Neural progenitor cell (in vitro differentiated cells): ENCODE data around the gene SMPDL3B. TPM values are rescaled to one million over a fixed set of nuclear protein-coding genes. Genes with fewer than 3 reads are reported as not detected.

Experiments used
- DNase-seq: peaks from one replicate; pipeline ENCODE4 v3.0.0-alpha.2; 2016; ENCODE audit warnings: low spot score
- H2AFZ ChIP-seq: fragments of 200-600 bp; sonication (generic); replicated peaks from 2 replicates; pipeline ENCODE4 v1.6.1; 2016; ENCODE audit warnings: antibody characterized with exemption
- H3F3A ChIP-seq: fragments of 200-600 bp; sonication (generic); 2 replicates; pipeline ENCODE4 v1.6.1; 2016; ENCODE audit warnings: antibody characterized with exemption, low read depth
- H3K27ac ChIP-seq: fragments of 200-600 bp; sonication (generic); 2 replicates; pipeline ENCODE4 v1.5.1; 2016; ENCODE audit warnings: mild to moderate bottlenecking
- H3K27me3 ChIP-seq: fragments of 200-600 bp; sonication (generic); 2 replicates; pipeline ENCODE4 v1.6.1; 2016; ENCODE audit warnings: mild to moderate bottlenecking, moderate library complexity
- H3K36me3 ChIP-seq: fragments of 200-600 bp; sonication (generic); 2 replicates; pipeline ENCODE4 v1.5.1; 2016
- H3K4me1 ChIP-seq: fragments of 200-600 bp; sonication (generic); 2 replicates; pipeline ENCODE4 v1.6.1; 2016; ENCODE audit warnings: mixed run types
- H3K4me2 ChIP-seq: fragments of 200-600 bp; sonication (generic); 2 replicates; pipeline ENCODE4 v1.6.1; 2016
- H3K4me3 ChIP-seq: fragments of 200-600 bp; sonication (generic); 2 replicates; pipeline ENCODE4 v1.5.1; 2016
- H3K79me2 ChIP-seq: fragments of 200-600 bp; sonication (generic); 2 replicates; pipeline ENCODE4 v1.6.1; 2016; ENCODE audit warnings: low read depth
- H3K9ac ChIP-seq: fragments of 200-600 bp; sonication (generic); 2 replicates; pipeline ENCODE4 v1.6.1; 2016
- H3K9me3 ChIP-seq: fragments of 200-600 bp; sonication (generic); 2 replicates; pipeline ENCODE4 v1.5.1; 2016; ENCODE audit warnings: low read depth
- H4K20me1 ChIP-seq: fragments of 200-600 bp; sonication (generic); 2 replicates; pipeline ENCODE4 v1.6.1; 2016; ENCODE audit warnings: low read depth
- H3K27ac Mint-ChIP-seq: 3 replicates; pipeline ENCODE4 v1.8.0; 2021; ENCODE audit warnings: mixed read lengths
- H3K27me3 Mint-ChIP-seq: 2 replicates; pipeline ENCODE4 v1.8.0; 2022; ENCODE audit warnings: low read depth, mild to moderate bottlenecking, inconsistent platforms, moderate library complexity, mixed read lengths; ENCODE audit not compliant: insufficient read depth
- H3K36me3 Mint-ChIP-seq: 3 replicates; pipeline ENCODE4 v1.8.0; 2021; ENCODE audit warnings: mixed read lengths
- H3K4me1 Mint-ChIP-seq: 3 replicates; pipeline ENCODE4 v1.8.0; 2021; ENCODE audit warnings: mixed read lengths
- H3K4me3 Mint-ChIP-seq: 3 replicates; pipeline ENCODE4 v1.8.0; 2021; ENCODE audit warnings: mild to moderate bottlenecking, moderate library complexity, mixed read lengths
- H3K9me3 Mint-ChIP-seq: 3 replicates; pipeline ENCODE4 v1.8.0; 2020; ENCODE audit warnings: mixed read lengths
- CTCF ChIP-seq: fragments of 200-600 bp; sonication (generic); IDR thresholded peaks from 2 replicates; pipeline ENCODE4 v1.5.1; 2017; ENCODE audit warnings: antibody characterized with exemption, mild to moderate bottlenecking
- EZH2 ChIP-seq: fragments of 200-600 bp; sonication (generic); IDR thresholded peaks from 2 replicates; pipeline ENCODE4 v1.6.1; 2017; ENCODE audit warnings: antibody characterized with exemption, mild to moderate bottlenecking, moderate library complexity
- EZH2phosphoT487 ChIP-seq: fragments of 200-600 bp; sonication (generic); IDR thresholded peaks from 2 replicates; pipeline ENCODE4 v1.6.1; 2017; ENCODE audit warnings: antibody characterized with exemption
- total RNA-seq: library from RNA; depleted of rRNA; stranded (reverse); fragments of >200 nt; gene quantifications from 2 replicates; pipeline ENCODE4 v1.2.3, GENCODE V29; 2015; ENCODE audit warnings: low replicate concordance

The SMPDL3B gene
- total RNA-seq, 1 donor from 2014 or later: 1.2 TPM

DNA sequence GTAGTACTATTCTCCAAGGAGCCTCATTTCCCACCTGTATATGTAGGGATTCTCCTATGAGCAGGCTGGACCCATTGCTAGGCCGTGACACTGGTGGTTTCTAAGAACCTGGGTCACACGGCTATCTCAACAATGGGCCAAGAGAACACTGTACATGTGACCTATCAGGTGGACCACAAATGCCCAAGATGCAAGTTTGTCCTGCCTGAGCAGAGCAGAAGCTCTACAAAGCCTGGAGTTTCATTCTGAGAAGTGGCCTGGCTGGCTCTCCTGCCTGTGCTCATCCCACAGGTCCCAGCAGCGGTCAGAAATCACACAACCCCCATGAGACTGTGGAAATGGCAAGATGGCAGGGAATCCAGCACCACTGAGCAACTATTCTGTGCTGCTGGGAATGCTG, 45.3 kb upstream of the SMPDL3B start:
- Mint-ChIP-seq H3K4me1 (no peaks in the 10 kb centered on the region), H3K27ac (no peak overlapping the region), H3K4me3 (no peak overlapping the region), H3K27me3 (no peaks in the 10 kb centered on the region), H3K9me3 (no peaks in the 10 kb centered on the region), H3K36me3 (peaks cover 35% of the 10 kb centered on the region)
- Histone ChIP-seq H3K4me1 (no peaks in the 10 kb centered on the region), H4K20me1 (no peaks in the 10 kb centered on the region), H3F3A (peaks cover 17% of the 10 kb centered on the region), H3K79me2 (no peaks in the 10 kb centered on the region), H3K9me3 (no peaks in the 10 kb centered on the region), H3K36me3 (peaks cover 13% of the 10 kb centered on the region), H2AFZ (no peak overlapping the region), H3K4me3 (no peak overlapping the region), H3K27ac (no peak overlapping the region), H3K4me2 (no peak overlapping the region), H3K27me3 (no peaks in the 10 kb centered on the region), H3K9ac (no peak overlapping the region)
- no peak for TF ChIP-seq EZH2
- no peak for TF ChIP-seq CTCF
- TF ChIP-seq EZH2phosphoT487: no peak
- DNase-seq: no peak

- peaks cover 45% of the 10 kb centered on the region for H3K36me3 Mint-ChIP-seq
These were observed 43.5 kb upstream of the SMPDL3B start for GRCh38 chr1:27891196-27891889.

DNA sequence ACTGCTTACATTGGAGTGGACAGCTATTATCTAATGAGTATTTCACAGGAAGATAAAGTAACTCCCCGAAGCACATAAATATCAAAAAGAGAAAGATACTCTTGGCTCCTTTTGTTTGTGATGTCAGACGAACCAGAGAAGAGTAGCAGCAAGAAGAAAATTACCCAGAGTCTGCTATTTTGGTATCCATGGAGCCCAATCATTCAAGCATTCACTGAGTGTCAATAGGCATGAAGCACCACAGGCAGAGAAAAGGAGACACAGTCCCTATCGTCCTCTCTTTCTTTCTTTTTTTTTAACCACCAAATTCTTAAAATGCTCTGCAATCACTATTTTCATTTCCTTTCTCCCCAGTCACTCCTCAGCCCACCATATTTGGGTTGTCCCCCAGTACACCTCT, 40.3 kb upstream of the SMPDL3B start:
- H3K36me3 Mint-ChIP-seq: peaks cover 41% of the 10 kb centered on the region
- Histone ChIP-seq H3K79me2 (no peaks in the 10 kb centered on the region), H3F3A (peaks cover 12% of the 10 kb centered on the region), H3K4me3 (no peak overlapping the region), H4K20me1 (peaks cover 2% of the 10 kb centered on the region), H3K27ac (no peak overlapping the region), H3K4me2 (no peak overlapping the region), H3K4me1 (no peaks in the 10 kb centered on the region), H3K9me3 (no peaks in the 10 kb centered on the region), H3K36me3 (peaks cover 32% of the 10 kb centered on the region), H3K9ac (no peak overlapping the region), H3K27me3 (no peaks in the 10 kb centered on the region), H2AFZ (no peak overlapping the region)
- no peaks in the 10 kb centered on the region for H3K9me3 Mint-ChIP-seq
- peaks cover 3% of the 10 kb centered on the region for H3K27me3 Mint-ChIP-seq
- no peak overlapping the region for H3K4me3 Mint-ChIP-seq
- no peak for DNase-seq
- H3K27ac Mint-ChIP-seq: no peak overlapping the region
- TF ChIP-seq EZH2 (no peak), EZH2phosphoT487 (no peak)
- H3K4me1 Mint-ChIP-seq: no peaks in the 10 kb centered on the region

More at GRCh38 chr1:27891196-27891889, 43.5 kb upstream of the SMPDL3B start:
- H3K27ac ChIP-seq: no peak overlapping the region
- no peak for DNase-seq
- H3K9me3 ChIP-seq: no peaks in the 10 kb centered on the region
- H3K27me3 ChIP-seq: no peaks in the 10 kb centered on the region
- H3F3A ChIP-seq: peaks cover 17% of the 10 kb centered on the region
- H3K4me2 ChIP-seq: no peak overlapping the region
- H3K9ac ChIP-seq: no peak overlapping the region
- H3K79me2 ChIP-seq: no peaks in the 10 kb centered on the region
- H2AFZ ChIP-seq: no peak overlapping the region
- Mint-ChIP-seq H3K27ac (no peak overlapping the region), H3K9me3 (no peaks in the 10 kb centered on the region), H3K4me1 (no peaks in the 10 kb centered on the region), H3K27me3 (peaks cover 3% of the 10 kb centered on the region), H3K4me3 (no peak overlapping the region)
- no peaks in the 10 kb centered on the region for H4K20me1 ChIP-seq
- H3K4me3 ChIP-seq: no peak overlapping the region
- TF ChIP-seq EZH2 (no peak), EZH2phosphoT487 (no peak), CTCF (no peak)
- H3K4me1 ChIP-seq: no peaks in the 10 kb centered on the region
- H3K36me3 ChIP-seq: peaks cover 17% of the 10 kb centered on the region

- no peaks in the 10 kb centered on the region for H3K27me3 Mint-ChIP-seq
- H3K36me3 Mint-ChIP-seq: peaks cover 32% of the 10 kb centered on the region
These were observed 28.0 kb upstream of the SMPDL3B start for GRCh38 chr1:27906759-27907158.

More at GRCh38 chr1:27906759-27907158, 28.0 kb upstream of the SMPDL3B start:
- H3K4me3 ChIP-seq: no peak overlapping the region
- H3K27ac ChIP-seq: no peak overlapping the region
- no peaks in the 10 kb centered on the region for H3K9me3 Mint-ChIP-seq
- H3K79me2 ChIP-seq: peaks cover 23% of the 10 kb centered on the region
- H3K4me2 ChIP-seq: no peak overlapping the region
- peaks cover 24% of the 10 kb centered on the region for H3K36me3 ChIP-seq
- no peaks in the 10 kb centered on the region for H3F3A ChIP-seq
- H3K9me3 ChIP-seq: no peaks in the 10 kb centered on the region
- H3K4me1 Mint-ChIP-seq: no peaks in the 10 kb centered on the region
- H3K27ac Mint-ChIP-seq: no peak overlapping the region
- no peaks in the 10 kb centered on the region for H3K27me3 ChIP-seq
- H3K4me3 Mint-ChIP-seq: no peak overlapping the region
- TF ChIP-seq EZH2 (no peak), CTCF (no peak), EZH2phosphoT487 (no peak)
- H3K9ac ChIP-seq: no peak overlapping the region
- no peak for DNase-seq
- no peak overlapping the region for H2AFZ ChIP-seq
- H4K20me1 ChIP-seq: no peaks in the 10 kb centered on the region
- H3K4me1 ChIP-seq: no peaks in the 10 kb centered on the region
